ENCODE measurements around the gene TEAD4. TPM values are rescaled to one million over a fixed set of nuclear protein-coding genes. Genes with fewer than 3 reads are reported as not detected.

Gene TEAD4
- total and polyA plus RNA-seq, 2 donors from 2014 or later = 19.8 to 40.9 TPM

- FAIRE-seq = no peak
- H3K27ac ChIP-seq (ENCODE audit: low read depth in 2 of 2, low read length in 2 of 2) = no peak overlapping the region
Observed at GRCh38 chr12:2934371-2934770, 24.8 kb upstream of the TEAD4 start.

GRCh38 chr12:2936301-2936700 lies 22.9 kb upstream of the TEAD4 start:
- Histone ChIP-seq H3K9ac (ENCODE audit: low read length in 3 of 3) (no peak overlapping the region), H3K36me3 (ENCODE audit: control insufficient read depth in 2 of 3, insufficient read depth in 3 of 3, low read length in 3 of 3) (peaks cover 6 to 50% (median 17%) of the 10 kb centered on the region in 3 donors), H3K27ac (ENCODE audit: low read depth in 2 of 2, low read length in 2 of 2) (no peak overlapping the region), H3K4me3 (ENCODE audit: low read length in 3 of 3) (no peak overlapping the region), H3K9me3 (ENCODE audit: control insufficient read depth in 2 of 3, insufficient read depth in 1 of 3, low read length in 3 of 3) (no peaks in the 10 kb centered on the region), H3K27me3 (ENCODE audit: control insufficient read depth, insufficient read depth, low read length) (no peaks in the 10 kb centered on the region), H3K4me1 (ENCODE audit: control insufficient read depth in 2 of 3, insufficient read depth in 2 of 3, low read depth in 1 of 3, low read length in 3 of 3) (no peaks in the 10 kb centered on the region)
- TF ChIP-seq CTCF (IDR thresholded peaks at IDR 0.05; ENCODE audit: borderline replicate concordance, extremely low read depth, insufficient read depth) = no peak
- intact Hi-C loops (cut with DNase I) = no loop called here
- no peak for DNase-seq
- no peak for FAIRE-seq

More at GRCh38 chr12:2934371-2934770, 24.8 kb upstream of the TEAD4 start:
- no peak for DNase-seq
- Histone ChIP-seq H3K27me3 (ENCODE audit: control insufficient read depth, insufficient read depth, low read length) (no peaks in the 10 kb centered on the region), H3K9ac (ENCODE audit: low read length in 3 of 3) (no peak overlapping the region), H3K9me3 (ENCODE audit: control insufficient read depth in 2 of 3, insufficient read depth in 1 of 3, low read length in 3 of 3) (no peaks in the 10 kb centered on the region), H3K4me3 (ENCODE audit: low read length in 3 of 3) (no peak overlapping the region), H3K4me1 (ENCODE audit: control insufficient read depth in 2 of 3, insufficient read depth in 2 of 3, low read depth in 1 of 3, low read length in 3 of 3) (no peaks in the 10 kb centered on the region), H3K36me3 (ENCODE audit: control insufficient read depth in 2 of 3, insufficient read depth in 3 of 3, low read length in 3 of 3) (peaks cover 8 to 55% (median 17%) of the 10 kb centered on the region in 3 donors)
- no peak for TF ChIP-seq CTCF (IDR thresholded peaks at IDR 0.05; ENCODE audit: borderline replicate concordance, extremely low read depth, insufficient read depth)
- intact Hi-C loops (cut with DNase I) = no loop called here

GRCh38 chr12:2937500-2937899 lies 21.7 kb upstream of the TEAD4 start:
- Histone ChIP-seq H3K9me3 (ENCODE audit: control insufficient read depth in 2 of 3, insufficient read depth in 1 of 3, low read length in 3 of 3) (no peaks in the 10 kb centered on the region), H3K4me1 (ENCODE audit: control insufficient read depth in 2 of 3, insufficient read depth in 2 of 3, low read depth in 1 of 3, low read length in 3 of 3) (peaks cover 0 to 3% (median 0%) of the 10 kb centered on the region in 3 donors), H3K36me3 (ENCODE audit: control insufficient read depth in 2 of 3, insufficient read depth in 3 of 3, low read length in 3 of 3) (peaks cover 3 to 39% (median 15%) of the 10 kb centered on the region in 3 donors), H3K27me3 (ENCODE audit: control insufficient read depth, insufficient read depth, low read length) (no peaks in the 10 kb centered on the region), H3K27ac (ENCODE audit: low read depth in 2 of 2, low read length in 2 of 2) (no peak overlapping the region), H3K4me3 (ENCODE audit: low read length in 3 of 3) (no peak overlapping the region), H3K9ac (ENCODE audit: low read length in 3 of 3) (no peak overlapping the region)
- FAIRE-seq (no peak), DNase-seq (no peak)
- no peak for TF ChIP-seq CTCF (IDR thresholded peaks at IDR 0.05; ENCODE audit: borderline replicate concordance, extremely low read depth, insufficient read depth)
- intact Hi-C loops (cut with DNase I) = no loop called here

- no peaks in the 10 kb centered on the region for H3K9me3 ChIP-seq (ENCODE audit: control insufficient read depth in 2 of 3, insufficient read depth in 1 of 3, low read length in 3 of 3)
- H3K27me3 ChIP-seq (ENCODE audit: control insufficient read depth, insufficient read depth, low read length) = no peaks in the 10 kb centered on the region
- H3K9ac ChIP-seq (ENCODE audit: low read length in 3 of 3) = no peak overlapping the region
- H3K27ac ChIP-seq (ENCODE audit: low read depth in 2 of 2, low read length in 2 of 2) = no peak overlapping the region
- no peak for DNase-seq
- no peak for TF ChIP-seq CTCF (IDR thresholded peaks at IDR 0.05; ENCODE audit: borderline replicate concordance, extremely low read depth, insufficient read depth)
- FAIRE-seq = no peak
- peaks cover 3 to 27% (median 15%) of the 10 kb centered on the region in 3 donors for H3K36me3 ChIP-seq (ENCODE audit: control insufficient read depth in 2 of 3, insufficient read depth in 3 of 3, low read length in 3 of 3)
- no peak overlapping the region for H3K4me3 ChIP-seq (ENCODE audit: low read length in 3 of 3)
- intact Hi-C loops (cut with DNase I) = no loop called here
- H3K4me1 ChIP-seq (ENCODE audit: control insufficient read depth in 2 of 3, insufficient read depth in 2 of 3, low read depth in 1 of 3, low read length in 3 of 3) = peaks cover 0 to 3% (median 0%) of the 10 kb centered on the region in 3 donors
Observed at GRCh38 chr12:2939191-2939590, 20.0 kb upstream of the TEAD4 start.
